GM18858 (cell line): ENCODE results near the gene ENPP3.

Experiments used
- ATAC-seq: cut with Tn5 transposase; IDR thresholded peaks from one replicate; pipeline ENCODE4 v1.9.1; 2021; ENCODE audit not compliant: unreplicated experiment

The ENPP3 gene

DNA sequence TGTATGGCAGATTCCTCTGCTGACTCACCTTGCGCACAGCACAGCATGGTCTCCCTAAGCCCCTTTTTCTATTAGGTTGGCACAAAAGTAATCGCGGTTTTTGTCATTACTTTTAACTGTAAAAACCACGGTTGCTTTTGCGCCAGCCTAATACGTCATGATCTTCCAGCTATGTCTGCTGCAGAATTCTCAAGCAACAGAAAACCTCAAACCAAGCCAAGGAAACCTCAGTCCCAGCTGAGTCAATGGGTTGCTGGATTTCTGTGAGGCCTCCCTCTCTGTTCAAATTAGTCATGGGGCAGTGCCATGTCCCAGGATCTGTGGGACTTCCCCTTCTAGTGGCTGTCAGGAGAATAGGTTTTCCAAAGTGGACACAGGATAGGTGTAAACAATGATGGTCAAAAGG lies 155.0 kb downstream of the ENPP3 start:
- ATAC-seq = no peak

DNA sequence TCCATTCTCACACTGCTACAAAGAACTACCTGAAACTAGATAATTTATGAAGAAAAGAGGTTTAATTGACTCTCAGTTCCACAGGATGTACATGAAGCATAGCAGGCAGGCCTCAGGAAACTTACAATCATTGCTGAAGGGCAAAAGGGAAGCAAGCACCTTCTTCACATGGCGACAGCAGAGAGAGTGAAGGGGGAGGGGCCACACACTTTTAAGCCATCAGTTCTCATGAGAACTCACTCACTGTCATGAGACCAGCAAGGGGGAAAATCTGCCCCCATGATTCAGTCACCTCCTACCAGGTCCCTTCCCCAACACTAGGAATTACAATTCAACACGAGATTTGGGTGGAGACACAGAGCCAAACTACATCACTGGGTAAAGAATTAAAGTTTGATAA lies 158.3 kb downstream of the ENPP3 start:
- no peak for ATAC-seq
